HCT116 (cell line): ENCODE measurements around the gene ASB10. TPM values are rescaled to one million over a fixed set of nuclear protein-coding genes. Genes with fewer than 3 reads are reported as not detected.

Experiments
- ATAC-seq: fragments of 200-7000 bp; cut with Tn5 transposase; 2 replicates; pipeline ENCODE4 v1.9.1; 2020; ENCODE audit warnings: mild to moderate bottlenecking, moderate library complexity
- BruUV-seq: library from RNA; stranded (reverse); fragments of 400-500 nt; replicated peaks from 2 replicates; lab custom pipeline; 2021; lab: Mats Ljungman, UMichigan
- CTCF ChIA-PET: fragments of 300-600 bp; sonication (Branson Sonifier 250); formaldehyde crosslinking; loops from one replicate; lab custom pipeline; 2021; ENCODE audit warnings: antibody characterized with exemption; lab: Charles Lee
- POLR2A ChIA-PET: fragments of 300-600, 350-600 bp; sonication (Branson Sonifier 250); formaldehyde crosslinking; loops from one replicate; lab custom pipeline; 2021; ENCODE audit warnings: antibody characterized with exemption; lab: Charles Lee
- RAD21 ChIA-PET, 2 experiments: fragments of 300-600 bp; sonication (Branson Sonifier 250); formaldehyde crosslinking; loops; one replicate each; lab custom pipeline; 2023; ENCODE audit warnings: low total read pairs in 2 of 2; ENCODE audit not compliant: uncharacterized antibody in 2 of 2, unreplicated experiment in 2 of 2, low non-redundant PET in 1 of 2; lab: Charles Lee
- DNase-seq: peaks from one replicate; pipeline ENCODE4 v3.0.0-alpha.2; 2010; ENCODE audit warnings: low read depth, low spot score
- H2AFZ ChIP-seq: fragments of 200-600 bp; shearing (Covaris generic), sonication (generic); 2 replicates; pipeline ENCODE4 v1.6.1; 2017; ENCODE audit warnings: low read depth, mixed run types, mixed read lengths, antibody characterized with exemption, low read length; ENCODE audit not compliant: poor library complexity, severe bottlenecking
- H3K27ac ChIP-seq: 2 replicates; pipeline ENCODE4 v1.5.1; 2012; ENCODE audit warnings: low read depth, low read length
- H3K27me3 ChIP-seq: fragments of 200-600 bp; sonication (generic); 2 replicates; pipeline ENCODE4 v1.6.1; 2016; ENCODE audit warnings: mixed run types, low read length, mixed read lengths; ENCODE audit not compliant: insufficient read depth
- H3K36me3 ChIP-seq, 2 experiments: fragments of 200-500 bp in 1 of 2; fragments of 200-600 bp in 1 of 2; sonication (Bioruptor generic) in 1 of 2; sonication (generic) in 1 of 2; 2 replicates each; pipeline versions ENCODE4 v1.5.1 to v1.6.1; 2014 to 2016; ENCODE audit warnings: low read length in 2 of 2, inconsistent platforms in 1 of 2, mixed read lengths in 1 of 2, mixed run types in 1 of 2; ENCODE audit not compliant: insufficient read depth in 2 of 2, control insufficient read depth in 1 of 2
- H3K4me1 ChIP-seq, 2 experiments: fragments of 200-600 bp in 1 of 2; sonication (generic) in 1 of 2; 2 replicates each; pipeline versions ENCODE4 v1.5.1 to v1.6.1; 2012 to 2017; ENCODE audit warnings: low read length in 2 of 2, inconsistent platforms in 1 of 2, mild to moderate bottlenecking in 1 of 2, mixed read lengths in 1 of 2, mixed run types in 1 of 2, moderate library complexity in 1 of 2; ENCODE audit not compliant: insufficient read depth in 2 of 2, control insufficient read depth in 1 of 2
- H3K4me2 ChIP-seq: fragments of 200-600 bp; sonication (generic); 2 replicates; pipeline ENCODE4 v1.6.1; 2017; ENCODE audit warnings: mixed run types, low read length, mixed read lengths
- H3K4me3 ChIP-seq, 2 experiments: fragments of 200-600 bp in 1 of 2; sonication (generic) in 1 of 2; replicated peaks in 1 of 2; 2 replicates each; pipeline ENCODE4 v1.5.1; 2011 to 2016; ENCODE audit warnings: low read length in 2 of 2, control low read depth in 1 of 2, low read depth in 1 of 2, mild to moderate bottlenecking in 1 of 2, mixed read lengths in 1 of 2, mixed run types in 1 of 2
- H3K79me2 ChIP-seq: fragments of 200-600 bp; sonication (generic); 2 replicates; pipeline ENCODE4 v1.6.1; 2017; ENCODE audit warnings: mild to moderate bottlenecking, mixed run types, low read length, moderate library complexity, mixed read lengths; ENCODE audit not compliant: insufficient read depth
- H3K9ac ChIP-seq: fragments of 200-600 bp; sonication (generic); 2 replicates; pipeline ENCODE4 v1.6.1; 2016; ENCODE audit warnings: low read length, mixed read lengths
- H3K9me2 ChIP-seq: fragments of 200-600 bp; sonication (generic), shearing (Covaris generic); 2 replicates; pipeline ENCODE4 v1.6.1; 2017; ENCODE audit warnings: mixed run types, mild to moderate bottlenecking, moderate library complexity; ENCODE audit not compliant: insufficient read depth
- H3K9me3 ChIP-seq, 2 experiments: fragments of 200-500 bp in 1 of 2; fragments of 200-600 bp in 1 of 2; sonication (Bioruptor generic) in 1 of 2; sonication (generic) in 1 of 2; 2 replicates each; pipeline ENCODE4 v1.6.1; 2014 to 2017; ENCODE audit warnings: low read length in 2 of 2, mixed read lengths in 2 of 2, inconsistent platforms in 1 of 2, low read depth in 1 of 2, mild to moderate bottlenecking in 1 of 2, mixed run types in 1 of 2, moderate library complexity in 1 of 2; ENCODE audit not compliant: control insufficient read depth in 1 of 2, insufficient read depth in 1 of 2
- H4K20me1 ChIP-seq: fragments of 200-600 bp; sonication (generic), shearing (Covaris generic); 2 replicates; pipeline ENCODE4 v1.6.1; 2017; ENCODE audit warnings: mixed run types, mild to moderate bottlenecking, moderate library complexity; ENCODE audit not compliant: insufficient read depth
- CBX3 ChIP-seq: IDR thresholded peaks from 2 replicates; pipeline ENCODE4 v1.6.1; 2012; ENCODE audit warnings: low read depth
- CEBPB ChIP-seq: IDR thresholded peaks from 2 replicates; pipeline ENCODE4 v1.6.1; 2012; ENCODE audit warnings: low read depth
- CTCF ChIP-seq, 3 experiments: fragments of 200-600 bp in 1 of 3; sonication (generic) in 1 of 3; IDR thresholded peaks in 2 of 3; conservative IDR thresholded peaks in 1 of 3; 2 replicates each; pipeline ENCODE4 v1.5.1; 2012 to 2017; ENCODE audit warnings: low read depth in 2 of 3, low read length in 2 of 3, antibody characterized with exemption in 1 of 3, borderline replicate concordance in 1 of 3, control low read depth in 1 of 3, mild to moderate bottlenecking in 1 of 3, mixed read lengths in 1 of 3, mixed run types in 1 of 3, moderate library complexity in 1 of 3; ENCODE audit not compliant: insufficient read depth in 1 of 3
- ELF1 ChIP-seq: IDR thresholded peaks from 2 replicates; pipeline ENCODE4 v1.6.1; 2012; ENCODE audit warnings: low read depth, borderline replicate concordance
- EZH2phosphoT487 ChIP-seq: fragments of 200-600 bp; IDR thresholded peaks from 2 replicates; pipeline ENCODE4 v1.6.1; 2018; ENCODE audit warnings: antibody characterized with exemption, borderline replicate concordance
- FOSL1 ChIP-seq: IDR thresholded peaks from 2 replicates; pipeline ENCODE4 v1.6.1; 2012; ENCODE audit warnings: low read depth
- RAD21 ChIP-seq: IDR thresholded peaks from 2 replicates; pipeline ENCODE4 v1.6.1; 2012; ENCODE audit warnings: low read depth, mild to moderate bottlenecking
- REST ChIP-seq: IDR thresholded peaks from 2 replicates; pipeline ENCODE4 v1.6.1; 2012; ENCODE audit warnings: low read depth
- SIN3A ChIP-seq: IDR thresholded peaks from 2 replicates; pipeline ENCODE4 v1.6.1; 2012; ENCODE audit warnings: low read depth
- SP1 ChIP-seq: IDR thresholded peaks from 2 replicates; pipeline ENCODE4 v1.6.1; 2012; ENCODE audit warnings: low read depth
- TCF7L2 ChIP-seq: IDR thresholded peaks from 2 replicates; pipeline ENCODE4 v1.7.0; 2011; ENCODE audit warnings: borderline replicate concordance, inconsistent platforms; ENCODE audit not compliant: insufficient read depth, insufficient read length; ENCODE audit errors: extremely low read depth
- ZNF274 ChIP-seq: fragments of 200-500 bp; sonication (Bioruptor generic); IDR thresholded peaks from 2 replicates; pipeline ENCODE4 v1.6.1; 2014; ENCODE audit warnings: mild to moderate bottlenecking, low read depth, low read length, inconsistent platforms
- intact Hi-C: fragments of 100-400 bp; cut with micrococcal nuclease; formaldehyde crosslinking; loops from 2 replicates; pipeline ENCODE4 v1.10.0; 2022
- total RNA-seq: library from RNA; stranded (reverse); gene quantifications from one replicate; pipeline ENCODE4 v1.2.1, GENCODE V29; 2021; ENCODE audit not compliant: unreplicated experiment

ASB10 gene
- total RNA-seq, 1 experiment from 2014 or later, result not detected

DNA sequence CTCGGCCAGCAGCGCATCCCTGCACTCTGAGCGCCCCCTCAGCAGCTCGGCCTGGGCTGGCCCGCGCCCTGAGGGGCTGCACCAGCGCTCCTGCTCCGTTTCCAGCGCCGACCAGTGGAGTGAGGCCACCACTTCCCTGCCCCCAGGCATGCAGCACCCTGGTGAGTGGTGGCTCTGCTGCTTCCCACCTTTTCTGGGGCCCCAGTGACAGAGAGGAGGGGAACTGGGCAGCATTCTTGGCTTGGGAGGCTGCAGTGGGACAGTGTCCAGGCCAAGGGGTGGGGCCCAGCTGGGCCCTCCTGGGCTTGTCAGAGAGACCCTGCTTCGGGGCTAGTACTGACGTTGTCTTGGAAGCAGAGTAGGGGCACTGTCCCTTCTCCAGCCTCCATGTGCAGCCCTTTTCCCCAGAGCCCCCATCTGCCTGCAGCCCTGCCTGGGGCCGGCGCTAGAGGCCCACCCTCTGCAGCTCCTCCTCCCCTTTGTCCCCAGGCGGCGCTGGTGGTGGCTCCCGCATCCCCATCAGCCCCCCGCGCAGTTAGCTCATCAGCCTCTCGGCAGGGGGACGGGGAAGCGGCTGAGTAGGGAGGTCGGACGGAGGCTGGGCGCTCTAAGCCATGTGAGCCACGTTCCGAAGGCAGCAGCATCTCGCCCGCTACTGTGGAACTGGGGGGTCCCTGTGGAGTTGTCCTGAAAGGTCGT is 48.7 kb downstream of the ASB10 start:
- no peaks in the 10 kb centered on the region for H3K9me2 ChIP-seq
- no peaks in the 10 kb centered on the region for H3K27me3 ChIP-seq
- no peak overlapping the region for H3K27ac ChIP-seq
- H3K4me3 ChIP-seq, result no peak overlapping the region
- no peaks in the 10 kb centered on the region for H4K20me1 ChIP-seq
- ChIA-PET CTCF (no interaction called here), RAD21 (no interaction called here), POLR2A (no interaction called here)
- peaks cover 9 to 20% of the 10 kb centered on the region in 2 experiments; a peak in 3 of 4 replicates for H3K36me3 ChIP-seq
- DNase-seq, result no peak
- no peaks in the 10 kb centered on the region for H3K4me1 ChIP-seq
- no peak for ATAC-seq
- TF ChIP-seq SIN3A, result no peak
- TF ChIP-seq TCF7L2, result no peak
- no peak for TF ChIP-seq CEBPB
- no peak for TF ChIP-seq FOSL1
- TF ChIP-seq EZH2phosphoT487, result no peak
- no peak for TF ChIP-seq RAD21
- no peak for TF ChIP-seq REST
- TF ChIP-seq CTCF (IDR thresholded peaks at IDR 0.05 in 2 of 3, conservative IDR thresholded peaks at IDR 0.05 in 1 of 3; ENCODE audit: borderline replicate concordance in 1 of 3, insufficient read depth in 1 of 3, low read depth in 2 of 3, low read length in 2 of 3), result no peak
- no peak for TF ChIP-seq ELF1
- no peak for TF ChIP-seq CBX3
- no peak for TF ChIP-seq ZNF274
- no peak for TF ChIP-seq SP1
- no TSS peak for BruUV-seq
- H3K9ac ChIP-seq, result no peak overlapping the region
- no peak overlapping the region for H2AFZ ChIP-seq
- intact Hi-C loops, result no loop called here
- no peak overlapping the region for H3K4me2 ChIP-seq
- H3K9me3 ChIP-seq, result no peaks in the 10 kb centered on the region
- H3K79me2 ChIP-seq, result no peaks in the 10 kb centered on the region
